GM21367 (cell line): ENCODE data around the gene SECISBP2.
A peak's percentile ranks its signal among the peaks of the same experiment; 100 is the strongest.

Experiments
- ATAC-seq: cut with Tn5 transposase; IDR thresholded peaks from one replicate; pipeline ENCODE4 v1.9.1; 2021; ENCODE audit not compliant: unreplicated experiment

SECISBP2 gene

DNA sequence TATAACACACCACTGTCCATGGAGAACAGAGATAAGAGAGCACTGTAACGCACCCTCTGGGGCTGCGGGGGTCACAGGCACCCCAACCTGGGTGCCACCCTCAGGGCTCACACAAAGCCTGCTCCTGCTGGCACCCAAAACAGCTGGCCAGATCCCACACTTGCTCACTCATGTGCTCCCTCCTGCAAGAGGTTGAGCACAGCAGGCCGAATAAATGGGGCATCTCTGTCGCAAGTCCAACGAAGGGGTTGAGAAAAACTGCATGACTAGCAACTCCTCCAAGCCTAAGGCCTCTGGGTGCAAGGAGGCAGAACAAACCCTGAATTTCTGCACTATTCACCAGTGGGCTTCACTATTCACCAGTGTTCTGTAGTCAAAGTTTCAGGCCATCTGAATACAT lies 80.3 kb downstream of the SECISBP2 start:
- ATAC-seq = no peak

DNA sequence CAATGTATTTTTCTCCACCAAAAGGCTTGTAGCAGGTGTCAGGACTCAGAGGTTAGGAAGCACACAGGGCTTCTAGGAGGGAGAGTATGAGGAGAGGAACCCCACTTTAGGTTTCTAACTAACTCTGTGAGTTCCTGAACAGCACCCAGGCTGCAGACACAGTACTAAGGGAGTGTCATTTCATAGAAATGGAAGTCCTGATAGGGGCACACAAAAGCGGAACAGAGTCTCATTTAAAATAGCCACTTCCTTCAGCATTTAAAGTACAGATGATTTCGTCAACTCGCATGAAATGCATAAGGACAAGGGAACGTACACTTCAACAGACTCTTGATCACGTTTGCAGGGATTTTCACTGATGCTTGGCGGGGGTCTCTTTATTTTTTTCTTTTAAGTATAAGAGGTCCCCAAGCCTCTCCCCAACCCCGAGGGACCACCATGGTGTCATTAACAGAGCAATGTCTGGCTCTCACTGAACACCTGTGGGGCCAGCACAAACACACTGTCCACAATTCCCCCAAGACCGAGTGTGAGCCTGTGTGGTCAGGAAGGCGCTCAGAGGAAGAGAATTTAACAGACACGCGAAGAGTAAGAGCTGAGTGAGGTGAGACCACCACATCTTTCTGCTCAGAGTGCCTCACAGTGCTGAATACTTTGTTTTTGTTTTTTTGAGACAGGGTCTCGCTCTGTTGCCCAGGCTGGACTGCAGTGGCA lies 82.3 kb downstream of the SECISBP2 start:
- ATAC-seq = peak; percentile 77

DNA sequence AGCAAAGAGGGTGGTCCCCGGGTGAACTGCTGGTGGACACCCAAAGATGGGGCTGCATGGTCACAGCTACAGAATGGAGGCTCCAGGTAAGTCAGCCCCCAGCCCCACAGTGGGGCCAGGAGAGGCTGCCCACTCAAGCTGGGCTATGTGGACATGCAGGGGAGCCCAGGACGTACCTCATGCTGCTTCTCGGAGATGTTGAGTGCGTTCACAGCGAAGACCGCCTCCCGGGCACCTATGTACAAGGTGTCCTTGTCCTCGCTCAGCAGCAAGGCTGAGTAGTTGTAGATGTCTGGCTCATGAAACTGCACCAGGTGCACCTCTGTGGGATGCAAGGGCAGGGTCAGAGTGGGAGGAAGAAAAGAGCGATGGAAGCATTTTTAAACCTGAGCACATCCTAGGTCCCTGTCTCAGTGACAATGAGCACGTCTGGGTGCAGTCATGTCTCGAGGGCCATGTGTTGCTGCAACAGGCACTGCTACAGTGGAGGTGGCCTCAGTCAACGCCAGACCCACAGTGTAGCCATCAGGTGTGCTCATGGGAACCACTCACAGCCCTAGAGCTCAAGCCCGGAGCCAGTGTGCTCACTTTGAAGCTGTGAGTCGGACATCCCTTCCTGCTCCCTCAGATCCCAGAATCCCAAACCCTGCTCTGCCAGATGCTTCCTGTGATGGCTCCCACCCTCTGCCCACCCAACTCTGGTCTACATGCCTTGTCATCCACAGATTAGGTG lies 84.6 kb downstream of the SECISBP2 start:
- no peak for ATAC-seq

DNA sequence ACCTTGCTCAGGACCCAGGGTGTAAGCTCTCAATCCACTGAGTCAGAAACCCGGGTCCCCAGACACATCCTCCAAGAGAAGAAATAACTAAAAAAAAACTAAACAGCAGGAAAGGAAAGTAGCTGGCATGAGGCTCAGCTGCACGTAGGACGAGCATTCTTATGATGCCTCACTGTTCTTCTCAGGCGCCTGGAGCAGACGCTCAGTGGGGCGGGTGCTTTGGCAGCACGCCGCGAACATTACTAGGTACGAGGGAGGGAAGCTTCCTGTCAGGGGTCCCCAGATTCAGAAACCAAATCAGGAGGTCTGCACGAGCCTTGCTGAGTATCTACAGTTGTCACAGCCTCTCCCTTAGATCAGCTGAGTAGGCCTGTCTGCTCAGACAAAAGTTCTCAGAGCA lies 85.8 kb downstream of the SECISBP2 start:
- no peak for ATAC-seq

DNA sequence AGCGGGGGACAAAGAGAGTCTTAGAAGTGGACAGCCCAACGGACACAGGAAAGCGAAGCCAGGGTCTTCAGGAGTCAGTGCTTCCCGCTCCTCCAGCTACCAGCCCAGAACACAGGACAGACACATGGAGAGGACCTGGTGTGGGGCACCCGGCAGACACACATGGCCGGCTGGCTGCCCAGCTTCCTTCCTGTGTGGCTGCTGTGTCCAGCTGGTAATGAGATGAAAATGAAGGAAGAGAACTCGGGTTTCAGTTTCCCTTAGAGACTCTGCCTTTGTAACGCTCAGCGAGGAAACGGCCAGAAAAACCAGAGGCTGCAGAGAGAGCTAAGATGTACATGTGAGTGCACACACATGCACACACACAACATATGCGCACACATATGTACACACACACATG lies 87.5 kb downstream of the SECISBP2 start:
- ATAC-seq = peak; percentile 50

DNA sequence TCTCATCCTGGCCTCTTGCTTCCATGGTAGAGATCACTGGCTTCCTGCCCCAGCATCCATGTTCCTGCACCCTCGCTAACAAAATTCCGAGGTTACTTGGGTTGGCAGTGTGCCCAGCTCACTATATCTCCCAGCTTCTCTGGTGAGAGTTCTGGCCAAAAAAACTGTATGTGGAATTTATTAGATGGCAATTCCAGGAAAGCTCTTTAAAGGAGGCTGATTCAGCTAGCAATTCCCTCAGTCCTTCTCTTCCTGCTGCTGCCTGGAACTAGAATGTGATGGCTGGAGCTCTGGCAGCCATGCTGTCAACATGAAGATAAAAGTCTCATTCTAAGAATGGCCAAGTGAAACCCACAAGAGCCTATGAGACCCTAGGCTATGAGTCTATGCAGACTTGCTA lies 88.8 kb downstream of the SECISBP2 start:
- ATAC-seq = no peak

DNA sequence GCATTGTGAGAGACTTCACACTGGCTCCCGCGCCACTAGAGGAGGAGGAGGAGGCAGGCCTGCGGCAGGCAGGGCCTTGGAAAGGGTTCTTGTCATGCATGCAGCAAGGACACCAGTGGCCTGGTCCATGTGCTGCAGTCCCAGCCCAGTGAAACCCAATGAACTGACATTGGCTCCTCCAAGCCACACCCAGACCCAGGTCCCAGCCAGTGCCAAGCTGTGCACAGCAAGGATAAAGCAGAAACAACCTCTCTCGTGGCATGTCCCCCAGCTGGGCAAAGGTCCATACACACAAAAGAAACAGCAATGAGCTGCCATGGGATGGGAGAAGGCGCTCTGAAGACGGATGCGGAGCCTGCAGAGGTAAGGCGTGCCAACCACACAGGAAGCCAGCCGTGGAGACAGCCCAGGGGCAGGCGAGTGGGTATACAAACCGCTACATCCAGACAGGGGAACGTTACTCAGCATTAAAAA lies 90.4 kb downstream of the SECISBP2 start:
- no peak for ATAC-seq
